ENCODE measurements around the gene POLR3B. TPM values are rescaled to one million over a fixed set of nuclear protein-coding genes. Genes with fewer than 3 reads are reported as not detected.
"Not testable (repeated sequence)": the region's sequence is repeated elsewhere in the genome, so short reads cannot be mapped to it uniquely, and the experiment has no call there.

The POLR3B gene
- total and polyA plus RNA-seq, 5 donors from 2014 or later: 3.4 to 5.7 (median 5.2) TPM

- H3K27me3 Mint-ChIP-seq: no peaks in the 10 kb centered on the region
- no peak overlapping the region for H3K27ac Mint-ChIP-seq
- ATAC-seq (ENCODE audit: low read depth in 2 of 2) (no peak), DNase-seq (no peak)
- no peaks in the 10 kb centered on the region for H3K9me3 Mint-ChIP-seq
- H3K36me3 Mint-ChIP-seq: peaks cover 29% of the 10 kb centered on the region
- H3K9me3 ChIP-seq (ENCODE audit: control insufficient read depth in 2 of 2, low read length in 2 of 2): no peaks in the 10 kb centered on the region
- no peak overlapping the region for H3K4me3 ChIP-seq (ENCODE audit: low read depth, low read length)
- H3K27me3 ChIP-seq (ENCODE audit: control insufficient read depth, insufficient read depth, low read length): no peaks in the 10 kb centered on the region
- H3K4me1 Mint-ChIP-seq: no peaks in the 10 kb centered on the region
- no peak overlapping the region for H3K27ac ChIP-seq (ENCODE audit: insufficient read depth, low read length, poor library complexity, severe bottlenecking)
- no peak overlapping the region for H3K4me3 Mint-ChIP-seq
- H3K36me3 ChIP-seq (ENCODE audit: control insufficient read depth, insufficient read depth, low read length): no peaks in the 10 kb centered on the region
- H3K4me1 ChIP-seq (ENCODE audit: control insufficient read depth, insufficient read depth, low read length, poor library complexity, severe bottlenecking): no peaks in the 10 kb centered on the region
Observed at GRCh38 chr12:106446419-106447092, 89.0 kb downstream of the POLR3B start.

- no peaks in the 10 kb centered on the region for H3K4me1 ChIP-seq (ENCODE audit: control insufficient read depth, insufficient read depth, low read length, poor library complexity, severe bottlenecking)
- no peak overlapping the region for H3K4me3 Mint-ChIP-seq
- H3K36me3 Mint-ChIP-seq: peaks cover 45% of the 10 kb centered on the region
- peaks cover 0 to 1% (median 0%) of the 10 kb centered on the region in 7 donors for H3K9me3 Mint-ChIP-seq
- no peak overlapping the region for H3K27ac Mint-ChIP-seq
- H3K36me3 ChIP-seq (ENCODE audit: control insufficient read depth, insufficient read depth, low read length): peaks cover 12% of the 10 kb centered on the region
- no peaks in the 10 kb centered on the region for H3K27me3 ChIP-seq (ENCODE audit: control insufficient read depth, insufficient read depth, low read length)
- no peaks in the 10 kb centered on the region for H3K9me3 ChIP-seq (ENCODE audit: control insufficient read depth in 2 of 2, low read length in 2 of 2)
- no peak overlapping the region for H3K27ac ChIP-seq (ENCODE audit: insufficient read depth, low read length, poor library complexity, severe bottlenecking)
- H3K27me3 Mint-ChIP-seq: no peaks in the 10 kb centered on the region
- ATAC-seq (ENCODE audit: low read depth in 2 of 2) (no peak), DNase-seq (no peak)
- no peak overlapping the region for H3K4me3 ChIP-seq (ENCODE audit: low read depth, low read length)
- peaks cover 0 to 2% (median 0%) of the 10 kb centered on the region in 4 donors for H3K4me1 Mint-ChIP-seq
Observed at GRCh38 chr12:106452309-106452708, 94.8 kb downstream of the POLR3B start.

GRCh38 chr12:106455111-106455510 lies 97.6 kb downstream of the POLR3B start:
- Mint-ChIP-seq H3K36me3 (peaks cover 52% of the 10 kb centered on the region), H3K27ac (no peak overlapping the region), H3K4me1 (peaks cover 0 to 6% (median 1%) of the 10 kb centered on the region in 4 donors), H3K9me3 (peaks cover 0 to 1% (median 0%) of the 10 kb centered on the region in 7 donors), H3K27me3 (no peaks in the 10 kb centered on the region), H3K4me3 (no peak overlapping the region)
- ATAC-seq (ENCODE audit: low read depth in 2 of 2) (no peak), DNase-seq (no peak)
- H3K4me1 ChIP-seq (ENCODE audit: control insufficient read depth, insufficient read depth, low read length, poor library complexity, severe bottlenecking): no peaks in the 10 kb centered on the region
- no peak overlapping the region for H3K27ac ChIP-seq (ENCODE audit: insufficient read depth, low read length, poor library complexity, severe bottlenecking)
- peaks cover 31% of the 10 kb centered on the region for H3K36me3 ChIP-seq (ENCODE audit: control insufficient read depth, insufficient read depth, low read length)
- H3K27me3 ChIP-seq (ENCODE audit: control insufficient read depth, insufficient read depth, low read length): no peaks in the 10 kb centered on the region
- H3K9me3 ChIP-seq (ENCODE audit: control insufficient read depth in 2 of 2, low read length in 2 of 2): no peaks in the 10 kb centered on the region
- H3K4me3 ChIP-seq (ENCODE audit: low read depth, low read length): no peak overlapping the region

GRCh38 chr12:106459124-106459523 lies 101.6 kb downstream of the POLR3B start:
- Mint-ChIP-seq H3K36me3 (peaks cover 61% of the 10 kb centered on the region), H3K4me1 (peaks cover 12 to 21% (median 17%) of the 10 kb centered on the region in 4 donors), H3K27ac (no peak overlapping the region), H3K9me3 (peaks cover 0 to 1% (median 0%) of the 10 kb centered on the region in 7 donors), H3K4me3 (no peak overlapping the region), H3K27me3 (no peaks in the 10 kb centered on the region)
- Histone ChIP-seq H3K36me3 (ENCODE audit: control insufficient read depth, insufficient read depth, low read length) (peaks cover 39% of the 10 kb centered on the region), H3K4me1 (ENCODE audit: control insufficient read depth, insufficient read depth, low read length, poor library complexity, severe bottlenecking) (peaks cover 5% of the 10 kb centered on the region), H3K9me3 (ENCODE audit: control insufficient read depth in 2 of 2, low read length in 2 of 2) (no peaks in the 10 kb centered on the region), H3K27me3 (ENCODE audit: control insufficient read depth, insufficient read depth, low read length) (no peaks in the 10 kb centered on the region), H3K27ac (ENCODE audit: insufficient read depth, low read length, poor library complexity, severe bottlenecking) (no peak overlapping the region), H3K4me3 (ENCODE audit: low read depth, low read length) (no peak overlapping the region)
- ATAC-seq (ENCODE audit: low read depth in 2 of 2) (no peak), DNase-seq (no peak)

GRCh38 chr12:106459534-106459933 lies 102.0 kb downstream of the POLR3B start:
- Mint-ChIP-seq H3K9me3 (peaks cover 0 to 1% (median 0%) of the 10 kb centered on the region in 7 donors), H3K4me1 (peaks cover 12 to 21% (median 17%) of the 10 kb centered on the region in 4 donors), H3K27ac (no peak overlapping the region), H3K36me3 (peaks cover 61% of the 10 kb centered on the region), H3K27me3 (no peaks in the 10 kb centered on the region), H3K4me3 (no peak overlapping the region)
- Histone ChIP-seq H3K4me3 (ENCODE audit: low read depth, low read length) (no peak overlapping the region), H3K27me3 (ENCODE audit: control insufficient read depth, insufficient read depth, low read length) (no peaks in the 10 kb centered on the region), H3K27ac (ENCODE audit: insufficient read depth, low read length, poor library complexity, severe bottlenecking) (no peak overlapping the region), H3K9me3 (ENCODE audit: control insufficient read depth in 2 of 2, low read length in 2 of 2) (no peaks in the 10 kb centered on the region), H3K4me1 (ENCODE audit: control insufficient read depth, insufficient read depth, low read length, poor library complexity, severe bottlenecking) (peaks cover 5% of the 10 kb centered on the region), H3K36me3 (ENCODE audit: control insufficient read depth, insufficient read depth, low read length) (peaks cover 38% of the 10 kb centered on the region)
- ATAC-seq (ENCODE audit: low read depth in 2 of 2) (no peak), DNase-seq (no peak)

- ATAC-seq (ENCODE audit: low read depth in 2 of 2) (no peak), DNase-seq (no peak)
Observed at GRCh38 chr12:106461730-106462129, 104.2 kb downstream of the POLR3B start.

GRCh38 chr12:106465605-106466004 lies 108.1 kb downstream of the POLR3B start:
- not testable (repeated sequence) for H3K9me3 Mint-ChIP-seq; H3K4me3 Mint-ChIP-seq; H3K27me3 Mint-ChIP-seq; H3K27ac ChIP-seq (ENCODE audit: insufficient read depth, low read length, poor library complexity, severe bottlenecking); H3K36me3 ChIP-seq (ENCODE audit: control insufficient read depth, insufficient read depth, low read length); H3K9me3 ChIP-seq (ENCODE audit: control insufficient read depth in 2 of 2, low read length in 2 of 2); DNase-seq; H3K4me3 ChIP-seq (ENCODE audit: low read depth, low read length); ATAC-seq (ENCODE audit: low read depth in 2 of 2); H3K4me1 ChIP-seq (ENCODE audit: control insufficient read depth, insufficient read depth, low read length, poor library complexity, severe bottlenecking); H3K27me3 ChIP-seq (ENCODE audit: control insufficient read depth, insufficient read depth, low read length); H3K27ac Mint-ChIP-seq
- peaks cover 61% of the 10 kb centered on the region for H3K36me3 Mint-ChIP-seq
- peaks cover 11 to 21% (median 15%) of the 10 kb centered on the region in 4 donors for H3K4me1 Mint-ChIP-seq

More at GRCh38 chr12:106461730-106462129, 104.2 kb downstream of the POLR3B start:
- Mint-ChIP-seq H3K27me3 (no peaks in the 10 kb centered on the region), H3K9me3 (peaks cover 0 to 5% (median 1%) of the 10 kb centered on the region in 7 donors), H3K36me3 (peaks cover 50% of the 10 kb centered on the region), H3K4me3 (no peak overlapping the region), H3K4me1 (peaks cover 12 to 21% (median 17%) of the 10 kb centered on the region in 4 donors), H3K27ac (peak overlapping the region in 1 of 3 donors; percentile 1)
- Histone ChIP-seq H3K9me3 (ENCODE audit: control insufficient read depth in 2 of 2, low read length in 2 of 2) (no peaks in the 10 kb centered on the region), H3K27ac (ENCODE audit: insufficient read depth, low read length, poor library complexity, severe bottlenecking) (no peak overlapping the region), H3K36me3 (ENCODE audit: control insufficient read depth, insufficient read depth, low read length) (peaks cover 31% of the 10 kb centered on the region), H3K27me3 (ENCODE audit: control insufficient read depth, insufficient read depth, low read length) (no peaks in the 10 kb centered on the region), H3K4me1 (ENCODE audit: control insufficient read depth, insufficient read depth, low read length, poor library complexity, severe bottlenecking) (peaks cover 5% of the 10 kb centered on the region), H3K4me3 (ENCODE audit: low read depth, low read length) (no peak overlapping the region)

GRCh38 chr12:106475662-106476061 lies 118.1 kb downstream of the POLR3B start:
- H3K27me3 Mint-ChIP-seq, H3K4me3 Mint-ChIP-seq: not testable (repeated sequence)

More at GRCh38 chr12:106475662-106476061, 118.1 kb downstream of the POLR3B start:
- not testable (repeated sequence) for H3K4me1 ChIP-seq (ENCODE audit: control insufficient read depth, insufficient read depth, low read length, poor library complexity, severe bottlenecking); H3K4me3 ChIP-seq (ENCODE audit: low read depth, low read length); H3K27me3 ChIP-seq (ENCODE audit: control insufficient read depth, insufficient read depth, low read length); ATAC-seq (ENCODE audit: low read depth in 2 of 2); H3K4me1 Mint-ChIP-seq; H3K9me3 Mint-ChIP-seq; H3K27ac ChIP-seq (ENCODE audit: insufficient read depth, low read length, poor library complexity, severe bottlenecking); DNase-seq; H3K27ac Mint-ChIP-seq; H3K36me3 ChIP-seq (ENCODE audit: control insufficient read depth, insufficient read depth, low read length); H3K9me3 ChIP-seq (ENCODE audit: control insufficient read depth in 2 of 2, low read length in 2 of 2)
- H3K36me3 Mint-ChIP-seq: peaks cover 18% of the 10 kb centered on the region

All from CD4-positive, CD25-positive, alpha-beta regulatory T cell (primary cell).